ENCODE measurements around the gene USH1G. TPM values are rescaled to one million over a fixed set of nuclear protein-coding genes. Genes with fewer than 3 reads are reported as not detected.

USH1G gene
- polyA plus RNA-seq, 2 donors: 6.0 to 11.9 TPM

DNA sequence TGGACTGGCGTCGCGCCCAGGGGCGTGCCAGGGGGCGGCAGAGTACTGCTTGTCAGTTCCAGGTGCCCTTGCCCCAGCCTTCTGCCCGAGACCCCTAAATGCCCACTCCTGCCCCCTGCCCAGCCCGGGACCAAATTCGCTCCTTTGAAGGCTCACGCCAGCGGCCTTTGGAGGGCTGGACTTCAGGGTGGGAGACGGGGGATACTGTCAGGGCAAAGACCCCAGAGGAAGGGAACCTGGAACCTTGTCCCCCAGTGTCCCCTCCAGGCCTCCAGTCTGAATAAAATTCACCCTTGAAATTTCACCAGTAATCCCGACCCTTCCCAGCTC, 13.4 kb upstream of the USH1G start:
- Histone ChIP-seq H3K27ac (ENCODE audit: low read depth in 2 of 2, low read length in 1 of 2) (peak overlapping the region; percentile 4 to 29), H3K4me3 (ENCODE audit: low read depth in 1 of 2, low read length in 2 of 2) (peak overlapping the region; percentile 51 to 52), H3K36me3 (ENCODE audit: control insufficient read depth in 2 of 2, insufficient read depth in 2 of 2, low read length in 1 of 2) (no peaks in the 10 kb centered on the region), H3K9me3 (ENCODE audit: control insufficient read depth in 2 of 2, insufficient read depth in 1 of 2, low read depth in 1 of 2, low read length in 1 of 2) (no peaks in the 10 kb centered on the region), H3K4me1 (ENCODE audit: control insufficient read depth in 2 of 2, insufficient read depth in 2 of 2, low read length in 1 of 2) (peaks cover 0 to 13% of the 10 kb centered on the region in 2 donors), H3K27me3 (ENCODE audit: control insufficient read depth in 1 of 2, insufficient read depth in 2 of 2, low read length in 2 of 2) (no peaks in the 10 kb centered on the region)
- WGBS, 2 donors: 20 to 23% methylated on average over 12 of the region's 12 CpGs

DNA sequence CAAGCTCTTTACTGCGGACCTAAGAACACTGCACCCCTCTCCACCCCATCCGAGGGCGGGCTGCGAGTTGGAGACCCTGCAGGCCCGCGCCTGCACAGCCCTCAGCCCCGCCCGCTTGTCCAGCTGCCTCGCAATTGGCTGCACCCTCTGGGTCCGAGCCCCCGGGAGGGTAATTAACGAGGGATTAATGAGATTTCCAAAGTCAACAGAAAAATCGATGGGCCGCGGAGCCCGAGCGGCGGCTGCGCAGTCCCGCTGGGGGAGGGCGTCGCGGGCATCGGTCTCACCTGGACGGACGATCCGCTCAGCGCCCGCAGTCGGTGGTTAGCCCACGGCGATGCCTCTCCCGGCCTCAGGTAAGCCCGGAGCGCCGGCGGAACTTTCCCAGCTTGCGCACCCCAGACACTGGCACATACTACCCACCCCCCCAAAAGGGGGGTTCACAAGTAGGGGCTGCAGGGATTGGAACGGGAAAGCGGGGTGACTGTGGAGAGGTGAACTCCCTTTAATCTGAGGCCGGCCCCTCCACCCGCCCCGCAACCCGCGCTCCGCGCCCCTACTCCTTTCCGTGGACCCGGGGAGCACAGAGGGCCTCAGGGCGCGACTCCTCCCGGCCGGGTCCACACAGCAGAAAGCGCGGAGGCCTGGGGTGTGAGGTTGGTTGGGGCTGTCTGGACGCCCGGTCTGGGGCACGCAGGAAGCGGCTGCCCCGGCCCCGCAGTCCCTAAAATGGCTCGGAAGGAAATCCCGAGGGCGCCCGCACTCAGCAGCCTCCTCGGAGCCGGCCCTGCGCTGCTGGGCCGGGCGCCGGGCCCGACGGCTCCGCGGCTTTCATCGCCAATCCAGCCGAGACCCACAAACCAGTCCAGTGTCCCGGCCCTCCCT, 12.8 kb upstream of the USH1G start, which contains the start of gene OTOP3:
Gene OTOP3, plus strand, starts transcription at position 314 of the 885 bp plus-strand sequence. Its CDS starts 24 bp downstream, at position 338.
- Histone ChIP-seq H3K27ac (ENCODE audit: low read depth in 2 of 2, low read length in 1 of 2) (peak within 1 kb of the TSS; percentile 29 to 52), H3K9me3 (ENCODE audit: control insufficient read depth in 2 of 2, insufficient read depth in 1 of 2, low read depth in 1 of 2, low read length in 1 of 2) (no peaks in the 10 kb centered on the region), H3K4me1 (ENCODE audit: control insufficient read depth in 2 of 2, insufficient read depth in 2 of 2, low read length in 1 of 2) (peaks cover 0 to 13% of the 10 kb centered on the region in 2 donors), H3K27me3 (ENCODE audit: control insufficient read depth in 1 of 2, insufficient read depth in 2 of 2, low read length in 2 of 2) (no peaks in the 10 kb centered on the region), H3K36me3 (ENCODE audit: control insufficient read depth in 2 of 2, insufficient read depth in 2 of 2, low read length in 1 of 2) (no peaks in the 10 kb centered on the region), H3K4me3 (ENCODE audit: low read depth in 1 of 2, low read length in 2 of 2) (peak within 1 kb of the TSS; percentile 51 to 52)
- 3% methylated on average over 74 to 78 of the region's 78 CpGs for WGBS, 2 donors

DNA sequence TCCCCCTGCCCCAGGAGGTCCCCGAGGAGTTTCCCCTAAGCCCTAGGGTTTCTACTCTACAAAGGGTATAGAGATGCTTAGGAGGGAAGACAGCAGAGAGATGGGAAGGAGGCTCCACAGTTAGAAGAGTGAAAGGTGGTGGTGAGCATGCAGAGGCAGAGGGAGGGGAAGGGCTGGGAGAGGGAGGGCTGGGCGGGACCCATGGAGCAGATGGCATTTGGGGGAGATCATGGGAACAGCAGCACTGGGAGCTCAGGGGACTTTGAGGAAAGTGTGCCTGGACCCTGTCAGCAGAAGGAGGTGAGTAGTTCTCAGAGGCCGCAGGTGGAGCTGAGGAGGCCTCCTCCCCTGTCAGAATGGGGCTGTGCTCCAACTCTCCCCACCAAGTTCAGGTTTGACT, 12.0 kb upstream of the USH1G start:
- Histone ChIP-seq H3K27ac (ENCODE audit: low read depth in 2 of 2, low read length in 1 of 2) (no peak overlapping the region), H3K36me3 (ENCODE audit: control insufficient read depth in 2 of 2, insufficient read depth in 2 of 2, low read length in 1 of 2) (no peaks in the 10 kb centered on the region), H3K4me3 (ENCODE audit: low read depth in 1 of 2, low read length in 2 of 2) (peak overlapping the region; percentile 51 to 52), H3K4me1 (ENCODE audit: control insufficient read depth in 2 of 2, insufficient read depth in 2 of 2, low read length in 1 of 2) (peaks cover 0 to 21% of the 10 kb centered on the region in 2 donors), H3K27me3 (ENCODE audit: control insufficient read depth in 1 of 2, insufficient read depth in 2 of 2, low read length in 2 of 2) (no peaks in the 10 kb centered on the region), H3K9me3 (ENCODE audit: control insufficient read depth in 2 of 2, insufficient read depth in 1 of 2, low read depth in 1 of 2, low read length in 1 of 2) (peaks cover 0 to 3% of the 10 kb centered on the region in 2 donors)
- 71 to 80% methylated on average over 3 of the region's 3 CpGs for WGBS, 2 donors

DNA sequence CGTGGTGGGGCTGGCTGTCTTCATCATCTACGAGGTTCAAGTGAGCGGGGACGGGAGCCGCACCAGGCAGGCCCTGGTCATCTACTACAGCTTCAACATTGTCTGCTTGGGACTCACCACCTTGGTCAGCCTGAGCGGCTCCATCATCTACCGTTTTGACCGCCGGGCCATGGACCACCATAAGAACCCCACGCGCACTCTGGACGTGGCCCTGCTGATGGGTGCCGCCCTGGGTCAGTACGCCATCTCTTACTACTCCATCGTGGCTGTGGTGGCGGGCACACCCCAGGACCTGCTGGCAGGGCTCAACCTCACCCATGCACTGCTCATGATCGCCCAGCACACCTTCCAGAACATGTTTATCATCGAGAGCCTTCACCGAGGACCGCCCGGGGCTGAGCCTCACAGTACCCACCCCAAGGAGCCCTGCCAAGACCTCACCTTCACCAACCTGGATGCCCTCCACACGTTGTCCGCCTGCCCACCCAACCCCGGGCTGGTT, 7.5 kb upstream of the USH1G start:
- WGBS, 2 donors: 88 to 89% methylated on average over 24 of the region's 24 CpGs
- Histone ChIP-seq H3K4me1 (ENCODE audit: control insufficient read depth in 2 of 2, insufficient read depth in 2 of 2, low read length in 1 of 2) (peaks cover 0 to 19% of the 10 kb centered on the region in 2 donors), H3K27ac (ENCODE audit: low read depth in 2 of 2, low read length in 1 of 2) (no peak overlapping the region), H3K36me3 (ENCODE audit: control insufficient read depth in 2 of 2, insufficient read depth in 2 of 2, low read length in 1 of 2) (no peaks in the 10 kb centered on the region), H3K27me3 (ENCODE audit: control insufficient read depth in 1 of 2, insufficient read depth in 2 of 2, low read length in 2 of 2) (no peaks in the 10 kb centered on the region), H3K9me3 (ENCODE audit: control insufficient read depth in 2 of 2, insufficient read depth in 1 of 2, low read depth in 1 of 2, low read length in 1 of 2) (peaks cover 0 to 3% of the 10 kb centered on the region in 2 donors), H3K4me3 (ENCODE audit: low read depth in 1 of 2, low read length in 2 of 2) (no peak overlapping the region)

DNA sequence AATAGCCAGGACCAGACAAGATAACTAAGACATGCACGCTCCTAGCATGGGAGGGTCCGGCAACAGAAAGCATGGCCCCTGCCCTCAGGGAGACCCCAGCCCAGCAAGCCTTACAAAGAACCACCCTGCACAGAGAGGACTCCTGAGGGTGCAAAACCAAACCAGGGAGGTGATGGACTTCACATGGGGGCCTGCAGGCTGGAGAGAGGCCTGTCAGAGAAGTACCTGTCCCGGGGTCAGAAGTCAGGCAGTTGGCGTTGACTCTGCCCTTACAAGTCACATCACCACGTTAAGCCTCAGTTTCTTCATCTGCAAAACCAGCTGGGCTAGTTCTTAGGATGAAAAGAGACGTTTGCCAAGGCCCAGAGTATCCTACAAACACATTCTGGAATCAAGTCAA, 5.7 kb upstream of the USH1G start:
- no peaks in the 10 kb centered on the region for H3K36me3 ChIP-seq (ENCODE audit: control insufficient read depth in 2 of 2, insufficient read depth in 2 of 2, low read length in 1 of 2)
- H3K9me3 ChIP-seq (ENCODE audit: control insufficient read depth in 2 of 2, insufficient read depth in 1 of 2, low read depth in 1 of 2, low read length in 1 of 2): peaks cover 0 to 3% of the 10 kb centered on the region in 2 donors
- peak overlapping the region; percentile 45 to 70 for H3K27ac ChIP-seq (ENCODE audit: low read depth in 2 of 2, low read length in 1 of 2)
- H3K27me3 ChIP-seq (ENCODE audit: control insufficient read depth in 1 of 2, insufficient read depth in 2 of 2, low read length in 2 of 2): peaks cover 0 to 2% of the 10 kb centered on the region in 2 donors
- H3K4me1 ChIP-seq (ENCODE audit: control insufficient read depth in 2 of 2, insufficient read depth in 2 of 2, low read length in 1 of 2): peaks cover 0 to 21% of the 10 kb centered on the region in 2 donors
- WGBS, 2 donors: 56 to 63% methylated on average over 6 of the region's 6 CpGs
- no peak overlapping the region for H3K4me3 ChIP-seq (ENCODE audit: low read depth in 1 of 2, low read length in 2 of 2)

DNA sequence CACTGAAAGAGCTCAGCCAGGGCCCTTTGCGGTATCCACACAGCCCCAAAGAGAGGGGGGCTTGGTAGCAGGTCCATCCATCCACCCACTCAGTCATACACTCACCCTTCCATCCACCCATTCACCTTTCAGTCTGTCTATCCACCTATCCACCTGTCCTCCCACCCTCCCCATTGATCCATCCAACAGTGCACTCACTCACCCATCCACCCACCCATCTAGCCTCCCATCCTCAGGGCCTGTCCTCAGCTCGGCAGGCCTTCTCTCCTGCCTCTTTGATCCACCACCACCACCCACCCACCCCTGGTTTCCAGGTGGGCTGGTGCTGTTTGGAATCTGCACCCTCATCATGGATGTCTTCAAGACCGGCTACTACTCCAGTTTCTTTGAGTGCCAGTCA, 2.2 kb upstream of the USH1G start:
- peaks cover 0 to 2% of the 10 kb centered on the region in 2 donors for H3K9me3 ChIP-seq (ENCODE audit: control insufficient read depth in 2 of 2, insufficient read depth in 1 of 2, low read depth in 1 of 2, low read length in 1 of 2)
- H3K27me3 ChIP-seq (ENCODE audit: control insufficient read depth in 1 of 2, insufficient read depth in 2 of 2, low read length in 2 of 2): peaks cover 0 to 2% of the 10 kb centered on the region in 2 donors
- no peak overlapping the region for H3K4me3 ChIP-seq (ENCODE audit: low read depth in 1 of 2, low read length in 2 of 2)
- WGBS, 2 donors: 77% methylated on average over 3 of the region's 3 CpGs
- H3K4me1 ChIP-seq (ENCODE audit: control insufficient read depth in 2 of 2, insufficient read depth in 2 of 2, low read length in 1 of 2): peaks cover 0 to 27% of the 10 kb centered on the region in 2 donors
- H3K36me3 ChIP-seq (ENCODE audit: control insufficient read depth in 2 of 2, insufficient read depth in 2 of 2, low read length in 1 of 2): peaks cover 0 to 1% of the 10 kb centered on the region in 2 donors
- no peak overlapping the region for H3K27ac ChIP-seq (ENCODE audit: low read depth in 2 of 2, low read length in 1 of 2)

- Histone ChIP-seq H3K36me3 (ENCODE audit: control insufficient read depth in 2 of 2, insufficient read depth in 2 of 2, low read length in 1 of 2) (peaks cover 0 to 3% of the 10 kb centered on the region in 2 donors), H3K27ac (ENCODE audit: low read depth in 2 of 2, low read length in 1 of 2) (no peak within 1 kb of the TSS), H3K4me3 (ENCODE audit: low read depth in 1 of 2, low read length in 2 of 2) (peak within 1 kb of the TSS; percentile 39 to 47), H3K9me3 (ENCODE audit: control insufficient read depth in 2 of 2, insufficient read depth in 1 of 2, low read depth in 1 of 2, low read length in 1 of 2) (peaks cover 0 to 5% of the 10 kb centered on the region in 2 donors), H3K4me1 (ENCODE audit: control insufficient read depth in 2 of 2, insufficient read depth in 2 of 2, low read length in 1 of 2) (peaks cover 0 to 27% of the 10 kb centered on the region in 2 donors), H3K27me3 (ENCODE audit: control insufficient read depth in 1 of 2, insufficient read depth in 2 of 2, low read length in 2 of 2) (peaks cover 0 to 2% of the 10 kb centered on the region in 2 donors)
- WGBS, 2 donors: 4 to 5% methylated on average over 51 to 54 of the region's 54 CpGs
Measured at GRCh38 chr17:74924250-74924948, 1.3 kb upstream of the USH1G start, which contains the start of gene OTOP2. Gene OTOP2, plus strand, starts transcription at chr17:74924273. Its CDS starts 360 bp downstream, at chr17:74924633.

DNA sequence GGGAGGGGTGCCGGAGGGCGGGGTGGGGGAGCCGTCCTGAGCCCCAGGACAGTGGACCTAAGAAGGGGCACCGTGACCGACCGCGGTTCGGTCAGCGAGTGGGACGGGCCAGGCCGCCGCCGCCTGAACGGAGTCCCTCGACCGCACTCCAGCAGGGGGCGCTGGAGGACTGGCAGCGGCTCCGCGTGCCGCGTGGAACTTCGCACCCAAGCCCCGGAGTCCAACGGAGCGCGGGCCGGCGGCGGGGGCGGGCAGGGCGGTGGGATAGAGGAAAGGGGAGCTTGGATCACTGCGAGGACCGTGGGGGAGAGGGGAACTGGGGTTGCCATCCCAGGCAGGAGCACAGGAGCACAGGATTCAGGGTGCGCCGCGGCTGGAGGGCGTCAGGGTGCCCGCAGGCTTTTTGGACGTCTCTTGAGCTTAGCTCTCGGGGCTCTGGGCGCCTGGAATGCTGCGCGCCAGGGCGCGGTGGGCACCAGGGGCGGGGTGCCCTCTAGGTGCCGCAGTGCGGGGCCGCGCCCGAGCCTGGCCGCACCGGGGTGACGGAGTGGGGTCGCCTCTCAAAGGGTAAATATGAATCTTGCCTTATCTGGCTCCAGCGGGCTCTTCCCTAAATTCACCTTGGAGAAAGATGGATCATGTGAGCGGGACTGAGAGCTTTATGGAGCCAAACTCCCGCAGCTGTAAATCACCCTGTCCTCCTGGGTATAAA, 639 bp upstream of the USH1G start:
- peaks cover 0 to 26% of the 10 kb centered on the region in 2 donors for H3K4me1 ChIP-seq (ENCODE audit: control insufficient read depth in 2 of 2, insufficient read depth in 2 of 2, low read length in 1 of 2)
- no peak overlapping the region for H3K27ac ChIP-seq (ENCODE audit: low read depth in 2 of 2, low read length in 1 of 2)
- peaks cover 0 to 3% of the 10 kb centered on the region in 2 donors for H3K36me3 ChIP-seq (ENCODE audit: control insufficient read depth in 2 of 2, insufficient read depth in 2 of 2, low read length in 1 of 2)
- peaks cover 0 to 2% of the 10 kb centered on the region in 2 donors for H3K27me3 ChIP-seq (ENCODE audit: control insufficient read depth in 1 of 2, insufficient read depth in 2 of 2, low read length in 2 of 2)
- 3 to 5% methylated on average over 52 to 59 of the region's 59 CpGs for WGBS, 2 donors
- H3K9me3 ChIP-seq (ENCODE audit: control insufficient read depth in 2 of 2, insufficient read depth in 1 of 2, low read depth in 1 of 2, low read length in 1 of 2): peaks cover 0 to 5% of the 10 kb centered on the region in 2 donors
- peak overlapping the region; percentile 39 to 47 for H3K4me3 ChIP-seq (ENCODE audit: low read depth in 1 of 2, low read length in 2 of 2)

DNA sequence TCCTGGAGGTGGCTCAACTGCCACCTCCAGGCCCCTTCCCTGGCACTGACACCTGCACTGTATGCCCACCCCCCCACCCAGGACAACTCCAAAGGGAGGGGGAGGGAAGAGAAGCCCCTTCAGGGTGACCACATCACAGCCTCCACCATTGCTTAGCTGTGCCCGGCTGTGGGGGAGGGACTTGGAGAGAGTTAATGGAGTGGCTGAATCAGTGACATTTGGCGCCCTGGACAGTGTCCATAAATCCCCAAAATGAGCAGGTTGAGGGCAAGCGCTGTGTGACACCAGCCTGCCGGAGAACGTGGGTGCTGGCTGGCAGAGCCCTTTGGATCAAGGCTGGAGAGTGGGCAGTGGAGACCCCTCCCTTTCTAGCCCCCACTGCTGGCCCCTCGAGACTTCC, 883 bp downstream of the USH1G start:
- Histone ChIP-seq H3K36me3 (ENCODE audit: control insufficient read depth in 2 of 2, insufficient read depth in 2 of 2, low read length in 1 of 2) (peaks cover 0 to 3% of the 10 kb centered on the region in 2 donors), H3K4me1 (ENCODE audit: control insufficient read depth in 2 of 2, insufficient read depth in 2 of 2, low read length in 1 of 2) (peaks cover 0 to 20% of the 10 kb centered on the region in 2 donors), H3K27ac (ENCODE audit: low read depth in 2 of 2, low read length in 1 of 2) (no peak overlapping the region), H3K4me3 (ENCODE audit: low read depth in 1 of 2, low read length in 2 of 2) (peak overlapping the region in 1 of 2 donors; percentile 47), H3K27me3 (ENCODE audit: control insufficient read depth in 1 of 2, insufficient read depth in 2 of 2, low read length in 2 of 2) (peaks cover 0 to 2% of the 10 kb centered on the region in 2 donors), H3K9me3 (ENCODE audit: control insufficient read depth in 2 of 2, insufficient read depth in 1 of 2, low read depth in 1 of 2, low read length in 1 of 2) (peaks cover 0 to 5% of the 10 kb centered on the region in 2 donors)
- 33 to 37% methylated on average over 6 of the region's 6 CpGs for WGBS, 2 donors
